ENCODE results near the gene UBL7. TPM values are rescaled to one million over a fixed set of nuclear protein-coding genes. Genes with fewer than 3 reads are reported as not detected.

The UBL7 gene
- total RNA-seq, 1 donor from 2014 or later = 39.8 TPM

DNA sequence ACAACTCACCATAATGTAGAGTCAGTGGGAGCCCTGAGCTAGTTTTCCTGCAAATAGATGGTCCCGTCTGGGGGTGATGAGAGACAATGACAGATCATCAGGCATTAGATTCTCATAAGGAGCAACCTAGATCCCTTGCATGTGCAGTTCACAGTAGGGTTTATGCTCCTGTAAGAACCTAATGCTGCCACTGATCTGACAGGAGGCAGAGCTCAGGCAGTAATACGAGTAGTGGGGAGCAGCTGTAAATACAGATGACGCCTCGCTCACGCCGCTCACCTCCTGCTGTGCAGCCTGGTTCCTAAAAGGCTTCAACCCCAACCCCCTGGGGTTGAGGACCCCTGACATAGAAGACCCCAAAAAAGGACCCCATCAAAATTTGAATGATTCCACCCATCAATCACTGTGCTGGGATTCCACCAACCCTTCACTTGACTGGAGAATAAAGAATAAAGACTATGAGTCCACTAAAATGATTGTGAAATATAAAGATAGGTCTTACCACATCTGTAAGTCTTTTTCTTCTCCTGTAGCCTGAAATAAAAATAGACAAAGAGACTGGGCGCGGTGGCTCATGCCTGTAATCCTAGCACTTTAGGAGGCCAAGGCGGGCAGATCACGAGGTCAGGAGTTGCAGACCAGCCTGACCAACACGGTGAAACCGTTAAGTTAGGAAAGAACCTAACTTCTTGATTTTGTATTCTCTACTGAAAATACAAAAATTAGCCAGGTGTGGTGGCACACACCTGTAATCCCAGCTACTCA, 9.9 kb upstream of the UBL7 start:
- no peaks in the 10 kb centered on the region for H3K4me1 ChIP-seq
- TF ChIP-seq, protein P1, sequence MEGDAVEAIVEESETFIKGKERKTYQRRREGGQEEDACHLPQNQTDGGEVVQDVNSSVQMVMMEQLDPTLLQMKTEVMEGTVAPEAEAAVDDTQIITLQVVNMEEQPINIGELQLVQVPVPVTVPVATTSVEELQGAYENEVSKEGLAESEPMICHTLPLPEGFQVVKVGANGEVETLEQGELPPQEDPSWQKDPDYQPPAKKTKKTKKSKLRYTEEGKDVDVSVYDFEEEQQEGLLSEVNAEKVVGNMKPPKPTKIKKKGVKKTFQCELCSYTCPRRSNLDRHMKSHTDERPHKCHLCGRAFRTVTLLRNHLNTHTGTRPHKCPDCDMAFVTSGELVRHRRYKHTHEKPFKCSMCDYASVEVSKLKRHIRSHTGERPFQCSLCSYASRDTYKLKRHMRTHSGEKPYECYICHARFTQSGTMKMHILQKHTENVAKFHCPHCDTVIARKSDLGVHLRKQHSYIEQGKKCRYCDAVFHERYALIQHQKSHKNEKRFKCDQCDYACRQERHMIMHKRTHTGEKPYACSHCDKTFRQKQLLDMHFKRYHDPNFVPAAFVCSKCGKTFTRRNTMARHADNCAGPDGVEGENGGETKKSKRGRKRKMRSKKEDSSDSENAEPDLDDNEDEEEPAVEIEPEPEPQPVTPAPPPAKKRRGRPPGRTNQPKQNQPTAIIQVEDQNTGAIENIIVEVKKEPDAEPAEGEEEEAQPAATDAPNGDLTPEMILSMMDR (IDR thresholded peaks at IDR 0.05) = no peak
- TF ChIP-seq POLR2A (IDR thresholded peaks at IDR 0.05) = no peak
- no peak for TF ChIP-seq POLR2AphosphoS5 (IDR thresholded peaks at IDR 0.05; ENCODE audit: insufficient read depth in 1 of 2, low read depth in 1 of 2)
- DNase-seq (ENCODE audit: extremely low spot score in 2 of 2) = no peak

DNA sequence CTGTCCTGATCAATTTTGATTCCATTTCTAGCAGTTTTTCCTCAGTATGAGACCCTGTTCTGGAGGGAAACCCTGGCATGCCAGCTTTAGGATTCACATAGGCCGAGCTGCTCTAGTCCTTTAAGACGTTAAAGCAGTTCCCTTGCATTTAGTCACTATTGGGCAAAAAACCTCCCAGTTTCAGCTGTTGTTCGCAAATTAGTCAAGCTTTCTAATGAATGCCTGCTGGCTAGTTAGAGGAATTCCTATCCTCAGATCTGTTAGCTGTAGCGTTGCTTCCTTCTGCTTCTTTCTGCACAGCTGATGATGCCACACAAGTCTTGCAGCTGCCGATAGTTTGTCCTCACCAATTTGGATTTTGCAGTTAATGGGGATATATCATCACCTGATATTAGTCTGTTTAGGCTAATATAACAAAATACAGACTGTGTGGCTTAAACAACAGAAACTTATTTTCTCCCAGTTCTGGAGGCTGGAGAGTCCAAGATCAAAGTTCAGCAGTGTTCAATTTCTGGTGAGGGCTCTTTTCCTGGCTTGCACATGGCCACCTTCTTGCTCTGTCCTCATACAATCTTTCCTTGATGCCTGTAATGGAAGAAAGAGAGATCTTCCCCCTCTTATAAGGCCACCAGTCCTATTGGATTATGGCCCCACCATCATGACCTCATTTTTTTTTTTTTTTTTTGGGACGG, 7.5 kb upstream of the UBL7 start:
- intact Hi-C loops (cut with DNase I) = no loop called here

More for the DNA sequence above, 9.9 kb upstream of the UBL7 start:
- Histone ChIP-seq H3K9me3 (no peaks in the 10 kb centered on the region), H3K27me3 (no peaks in the 10 kb centered on the region), H3K36me3 (no peaks in the 10 kb centered on the region), H3K27ac (no peak overlapping the region), H3K4me3 (no peak overlapping the region)
- intact Hi-C loops (cut with DNase I) = no loop called here

DNA sequence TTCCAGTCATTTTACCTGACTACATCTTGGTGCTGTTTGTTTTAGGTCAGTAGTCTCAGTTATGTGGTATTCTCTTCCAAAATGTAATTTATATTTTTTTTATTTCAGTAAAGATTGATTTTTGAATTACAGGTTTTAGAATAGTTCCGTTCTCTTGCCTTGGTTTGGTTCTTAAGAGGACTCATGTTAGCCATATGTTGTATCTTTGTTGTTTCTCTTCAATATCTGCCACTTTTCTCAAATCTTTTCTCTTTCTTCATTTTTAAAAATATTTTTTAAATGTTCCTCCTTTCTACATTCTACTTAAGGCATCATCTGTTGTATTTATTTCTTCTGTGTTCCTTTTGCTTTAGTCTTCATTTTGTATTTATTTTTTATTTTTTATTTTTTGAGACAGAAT, 5.6 kb upstream of the UBL7 start:
- TF ChIP-seq POLR2A (IDR thresholded peaks at IDR 0.05) (no peak), POLR2AphosphoS5 (IDR thresholded peaks at IDR 0.05; ENCODE audit: insufficient read depth in 1 of 2, low read depth in 1 of 2) (no peak)
- TF ChIP-seq, protein P1 (IDR thresholded peaks at IDR 0.05) = no peak
- H3K36me3 ChIP-seq = no peaks in the 10 kb centered on the region
- H3K9me3 ChIP-seq = no peaks in the 10 kb centered on the region
- H3K4me1 ChIP-seq = peaks cover 8% of the 10 kb centered on the region
- no peak for DNase-seq (ENCODE audit: extremely low spot score in 2 of 2)
- no peaks in the 10 kb centered on the region for H3K27me3 ChIP-seq
- H3K27ac ChIP-seq = no peak overlapping the region
- H3K4me3 ChIP-seq = no peak overlapping the region
- intact Hi-C loops (cut with DNase I) = no loop called here

More for the DNA sequence above, 7.5 kb upstream of the UBL7 start:
- no peak for DNase-seq (ENCODE audit: extremely low spot score in 2 of 2)
- TF ChIP-seq, protein P1 (IDR thresholded peaks at IDR 0.05) = no peak
- TF ChIP-seq POLR2AphosphoS5 (IDR thresholded peaks at IDR 0.05; ENCODE audit: insufficient read depth in 1 of 2, low read depth in 1 of 2) (no peak), POLR2A (IDR thresholded peaks at IDR 0.05) (no peak)
- Histone ChIP-seq H3K4me3 (no peak overlapping the region), H3K27ac (no peak overlapping the region), H3K9me3 (no peaks in the 10 kb centered on the region), H3K4me1 (no peaks in the 10 kb centered on the region), H3K27me3 (no peaks in the 10 kb centered on the region), H3K36me3 (no peaks in the 10 kb centered on the region)

DNA sequence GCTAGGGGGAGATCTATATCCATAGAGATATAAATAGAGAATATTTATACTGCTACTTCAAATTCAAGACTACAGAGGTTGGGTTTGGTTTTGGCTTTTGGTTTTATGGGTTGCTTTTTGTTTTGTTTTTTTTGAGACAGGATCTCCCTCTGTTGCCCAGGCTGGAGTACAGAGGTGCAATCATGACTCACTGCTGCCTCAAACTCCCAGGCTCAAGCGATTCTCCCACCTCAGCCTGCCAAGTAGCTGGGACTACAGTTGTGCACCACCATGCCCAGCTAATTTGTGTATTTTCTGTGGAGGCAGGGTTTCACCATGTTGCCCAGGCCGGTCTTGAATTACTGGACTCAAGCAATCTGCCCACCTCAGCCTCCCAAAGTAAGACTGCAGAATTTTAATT, 3.9 kb upstream of the UBL7 start:
- no peak for DNase-seq (ENCODE audit: extremely low spot score in 2 of 2)
- no peak overlapping the region for H3K4me3 ChIP-seq
- H3K4me1 ChIP-seq = peaks cover 19% of the 10 kb centered on the region
- no peaks in the 10 kb centered on the region for H3K9me3 ChIP-seq
- no peaks in the 10 kb centered on the region for H3K36me3 ChIP-seq
- H3K27me3 ChIP-seq = no peaks in the 10 kb centered on the region
- H3K27ac ChIP-seq = no peak overlapping the region
- no peak for TF ChIP-seq POLR2A (IDR thresholded peaks at IDR 0.05)
- TF ChIP-seq POLR2AphosphoS5 (IDR thresholded peaks at IDR 0.05; ENCODE audit: insufficient read depth in 1 of 2, low read depth in 1 of 2) = no peak
- intact Hi-C loops (cut with DNase I) = no loop called here

DNA sequence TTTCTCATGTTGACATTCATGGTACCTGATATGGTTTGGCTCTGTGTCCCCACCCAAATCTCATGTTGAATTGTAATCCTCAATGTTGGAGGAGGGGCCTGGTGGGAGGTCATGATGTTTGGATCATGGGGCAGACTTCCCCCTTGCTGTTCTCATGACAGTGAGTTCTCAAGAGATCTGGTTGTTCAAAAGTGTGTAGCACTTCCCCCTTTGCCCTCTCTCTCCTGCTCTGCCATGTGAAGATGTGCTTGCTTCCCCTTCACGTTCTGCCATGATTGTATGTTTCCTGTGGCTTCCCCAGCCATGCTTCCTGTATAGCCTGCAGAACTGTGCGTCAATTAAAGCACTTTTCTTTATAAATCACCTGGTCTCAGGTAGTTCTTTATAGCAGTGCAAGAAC, 3.3 kb upstream of the UBL7 start:
- intact Hi-C loops (cut with DNase I) = no loop called here
- no peak for DNase-seq (ENCODE audit: extremely low spot score in 2 of 2)

More for the DNA sequence above, 3.3 kb upstream of the UBL7 start:
- Histone ChIP-seq H3K4me3 (no peak overlapping the region), H3K4me1 (peaks cover 21% of the 10 kb centered on the region), H3K27me3 (no peaks in the 10 kb centered on the region), H3K27ac (no peak overlapping the region), H3K9me3 (no peaks in the 10 kb centered on the region), H3K36me3 (no peaks in the 10 kb centered on the region)
- TF ChIP-seq POLR2A (IDR thresholded peaks at IDR 0.05) (no peak), POLR2AphosphoS5 (IDR thresholded peaks at IDR 0.05; ENCODE audit: insufficient read depth in 1 of 2, low read depth in 1 of 2) (no peak)
- TF ChIP-seq, protein P1 (IDR thresholded peaks at IDR 0.05) = no peak
